Aorta (tissue), 5 donors: ENCODE measurements around the gene VAV2. TPM values are rescaled to one million over a fixed set of nuclear protein-coding genes. Genes with fewer than 3 reads are reported as not detected.

Experiments
- ATAC-seq: fragments of 200-7000 bp; cut with Tn5 transposase; one replicate; pipeline ENCODE4 v1.9.1; 2022; ENCODE audit warnings: moderate library complexity; ENCODE audit not compliant: low FRiP score
- DNase-seq, 2 donors: peaks; one replicate each; pipeline ENCODE4 v3.0.0-alpha.2; 2020
- H3K27ac ChIP-seq, 2 donors: one replicate each; pipeline ENCODE4 v1.5.1; 2013; ENCODE audit warnings: low read length in 2 of 2, mild to moderate bottlenecking in 2 of 2, moderate library complexity in 2 of 2, control low read depth in 1 of 2, inconsistent platforms in 1 of 2, low read depth in 1 of 2
- H3K27me3 ChIP-seq, 2 donors: one replicate each; pipeline ENCODE4 v1.6.1; 2013; ENCODE audit warnings: control low read depth in 1 of 2, low read length in 1 of 2, mild to moderate bottlenecking in 1 of 2, moderate library complexity in 1 of 2; ENCODE audit not compliant: insufficient read depth in 2 of 2, control insufficient read depth in 1 of 2
- H3K36me3 ChIP-seq, 2 donors: one replicate each; pipeline ENCODE4 v1.6.1; 2013; ENCODE audit warnings: control low read depth in 1 of 2, low read length in 1 of 2, mild to moderate bottlenecking in 1 of 2; ENCODE audit not compliant: insufficient read depth in 2 of 2, control insufficient read depth in 1 of 2
- H3K4me1 ChIP-seq, 2 donors: one replicate each; pipeline ENCODE4 v1.6.1; 2013; ENCODE audit warnings: low read length in 2 of 2, control low read depth in 1 of 2, mild to moderate bottlenecking in 1 of 2, moderate library complexity in 1 of 2; ENCODE audit not compliant: insufficient read depth in 2 of 2, control insufficient read depth in 1 of 2
- H3K4me3 ChIP-seq, 2 donors: one replicate each; pipeline ENCODE4 v1.5.1; 2013; ENCODE audit warnings: low read length in 2 of 2, control low read depth in 1 of 2, mild to moderate bottlenecking in 1 of 2
- H3K9me3 ChIP-seq: one replicate; pipeline ENCODE4 v1.6.1; 2013; ENCODE audit warnings: mild to moderate bottlenecking, low read length; ENCODE audit not compliant: control insufficient read depth
- WGBS, 2 donors: extraction: QIAGEN DNeasy Blood & Tissue Kit; methylation state at CpG; one replicate each; pipeline ENCODE4 v1.1.7; 2013; 5-methylcytosine and 5-hydroxymethylcytosine counted together
- intact Hi-C, 2 donors: fragments of 100-400 bp; cut with DNase I; formaldehyde crosslinking; loops; one replicate each; pipeline versions ENCODE4 v1.14.2 to v1.15.0; 2022
- polyA plus RNA-seq, 2 donors: library from polyadenylated mRNA; stranded (reverse); fragments of 200-250 nt; gene quantifications; one replicate each; pipeline ENCODE4 v1.2.3, GENCODE V29; 2013
- total RNA-seq, 2 donors: library from RNA; stranded (reverse); fragmentation: NEBNext Ultra II Directional; extraction: Animal tissue kit (Norgen Biotek cat#: 25700); gene quantifications; one replicate each; pipeline ENCODE4 v1.2.1, GENCODE V29; 2021
- donor health status: healthy with polysubstance abuse.
- donor health status: Bipolar disorder and iron deficiency.
- donor health status: DM: no; HTN: no; CAD: no.
- donor health status: DM: no; HTN: no; CAD: no.
- donor health status: DM: yes; HTN: yes; CAD: no.

The VAV2 gene
- total and polyA plus RNA-seq, 4 donors = 9.0 to 25.4 (median 11.8) TPM

DNA sequence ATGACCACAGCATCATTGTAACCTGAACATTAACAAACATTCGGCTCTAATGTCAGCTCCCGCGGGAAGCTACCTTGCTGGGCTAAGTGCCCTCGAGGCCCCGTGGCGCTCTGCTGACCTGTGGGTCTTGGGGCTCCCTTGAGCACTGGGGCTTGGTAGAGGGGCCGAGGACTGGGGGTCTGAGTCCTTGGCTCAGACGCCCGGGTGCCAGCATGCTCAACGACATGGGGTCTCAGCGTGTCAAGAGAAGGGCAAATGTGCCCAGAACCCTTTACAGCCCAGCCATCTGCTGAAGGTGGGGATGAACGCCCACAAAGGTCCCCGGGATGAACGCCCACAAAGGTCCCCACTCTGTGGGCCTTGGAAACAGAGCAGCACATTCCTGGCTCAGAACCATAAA, 214.3 kb downstream of the VAV2 start:
- Histone ChIP-seq H3K27me3 (no peaks in the 10 kb centered on the region), H3K4me3 (no peak overlapping the region), H3K9me3 (peaks cover 4% of the 10 kb centered on the region), H3K27ac (no peak overlapping the region), H3K36me3 (no peaks in the 10 kb centered on the region), H3K4me1 (no peaks in the 10 kb centered on the region)
- DNase-seq = peak; percentile 34 to 35
- intact Hi-C loops = no loop called here
- ATAC-seq = no peak
- WGBS, 2 donors = 92 to 96% methylated on average over 14 of the region's 14 CpGs

DNA sequence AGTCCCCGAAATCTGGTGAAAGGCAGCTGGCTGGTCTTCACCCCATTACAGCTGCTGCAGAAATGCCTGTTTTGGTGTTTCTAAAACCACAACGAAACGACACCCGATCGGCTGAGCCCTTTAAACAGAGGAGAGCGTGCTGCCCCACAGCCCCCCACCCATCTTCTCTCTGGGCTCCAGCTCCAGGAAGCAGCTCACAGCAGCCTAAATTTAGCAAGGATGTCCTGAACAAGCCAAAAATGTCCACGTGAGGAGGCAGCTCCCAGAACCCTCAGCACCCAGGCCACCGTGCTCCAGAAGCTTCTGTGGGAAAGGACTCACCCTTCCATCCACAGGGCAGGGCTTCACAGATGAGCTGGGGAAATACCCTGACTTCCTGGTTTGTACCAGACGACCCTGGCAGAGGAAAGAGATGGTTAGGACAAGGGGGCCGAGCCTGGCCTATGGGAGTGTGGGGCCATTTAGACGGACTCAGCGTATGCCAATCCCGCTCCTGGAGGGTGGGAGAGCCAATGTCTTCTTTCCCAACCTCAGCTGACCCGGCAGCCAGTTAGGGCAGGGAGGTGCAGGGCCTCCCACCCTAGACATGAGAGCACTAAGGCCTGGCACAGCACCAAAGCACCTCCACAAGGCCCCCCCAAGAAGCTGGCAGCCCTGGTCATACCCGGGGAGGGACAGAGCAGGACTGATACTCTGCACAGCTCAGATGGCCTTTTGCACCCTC, 214.9 kb downstream of the VAV2 start:
- DNase-seq = peak; percentile 32 to 39
- no peak for ATAC-seq
- intact Hi-C loops = no loop called here
- H3K4me3 ChIP-seq = no peak overlapping the region
- H3K27me3 ChIP-seq = no peaks in the 10 kb centered on the region
- H3K9me3 ChIP-seq = peaks cover 4% of the 10 kb centered on the region
- no peaks in the 10 kb centered on the region for H3K4me1 ChIP-seq
- no peak overlapping the region for H3K27ac ChIP-seq
- H3K36me3 ChIP-seq = no peaks in the 10 kb centered on the region
- 44 to 52% methylated on average over 15 of the region's 15 CpGs for WGBS, 2 donors

DNA sequence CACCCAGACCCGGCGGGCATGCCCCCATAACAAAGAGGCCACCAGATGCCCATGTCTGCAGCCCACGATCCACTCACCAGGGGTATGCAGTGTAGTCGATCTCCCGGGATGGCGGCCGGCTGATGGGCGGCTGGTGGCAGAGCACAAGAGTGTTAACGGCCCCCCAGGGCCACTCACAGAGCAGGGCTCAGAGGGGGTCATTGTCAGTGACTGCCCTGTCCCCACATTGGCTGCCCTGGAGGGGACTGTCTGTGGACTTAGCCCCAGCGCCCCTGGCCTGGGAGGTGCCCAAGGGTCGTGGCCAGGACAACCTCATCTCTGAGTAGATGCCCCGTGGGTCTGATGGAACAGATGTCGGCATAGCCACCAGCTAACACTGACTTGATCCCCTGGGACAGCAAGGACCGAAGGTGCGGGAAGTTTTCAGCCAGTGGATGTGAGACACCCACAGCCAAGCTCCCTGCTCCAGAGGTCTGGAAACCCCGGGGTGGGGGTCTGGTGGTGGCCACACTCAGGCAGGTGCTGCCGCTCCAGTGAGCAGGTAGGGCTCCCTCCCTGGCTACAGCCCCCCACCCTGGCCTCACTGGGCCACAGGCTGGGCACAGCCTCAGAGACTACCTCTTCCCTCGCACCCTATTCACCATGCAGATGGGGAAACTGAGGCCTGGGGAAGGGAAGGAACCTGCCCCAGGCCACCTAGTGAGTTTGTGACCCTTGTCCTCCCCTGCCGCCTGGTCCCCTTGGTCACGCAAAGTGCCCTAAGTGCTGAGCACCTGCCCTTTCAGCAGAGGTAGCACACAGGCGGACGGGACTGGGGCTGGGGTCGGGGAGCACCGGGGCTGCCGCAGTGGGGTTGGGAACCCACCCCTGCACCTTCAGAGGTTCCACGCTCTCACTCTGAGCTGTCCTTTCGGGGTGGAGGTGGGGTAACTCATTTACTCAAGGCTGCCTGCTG, 215.9 kb downstream of the VAV2 start:
- Histone ChIP-seq H3K4me3 (no peak overlapping the region), H3K27me3 (no peaks in the 10 kb centered on the region), H3K27ac (no peak overlapping the region), H3K36me3 (no peaks in the 10 kb centered on the region), H3K9me3 (peaks cover 4% of the 10 kb centered on the region), H3K4me1 (no peaks in the 10 kb centered on the region)
- ATAC-seq = no peak
- WGBS, 2 donors = 97% methylated on average over 26 to 27 of the region's 27 CpGs
- intact Hi-C loops = no loop called here
- DNase-seq = peak; percentile 37 to 75

DNA sequence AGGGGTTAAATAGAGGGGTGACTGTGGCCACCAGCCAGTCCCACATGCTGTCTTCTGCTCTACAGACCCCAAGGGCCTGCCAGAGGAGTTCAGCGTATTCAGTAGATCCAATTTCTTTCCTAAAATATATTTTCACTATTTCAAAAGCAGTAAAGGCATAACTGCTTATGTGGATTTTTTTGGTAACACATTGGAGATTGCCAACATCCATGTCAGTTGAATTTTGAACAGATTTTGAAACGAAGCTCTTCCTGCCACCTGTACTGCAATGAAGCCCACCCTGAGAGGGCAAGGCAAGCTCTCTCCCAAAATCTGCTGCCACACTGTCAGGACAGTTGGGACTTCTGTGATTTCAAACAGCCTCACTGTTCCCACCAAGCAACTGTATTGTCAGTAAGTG, 216.8 kb downstream of the VAV2 start:
- WGBS, 2 donors = 96 to 97% methylated on average over 2 of the region's 2 CpGs
- intact Hi-C loops = no loop called here
- peaks cover 4% of the 10 kb centered on the region for H3K9me3 ChIP-seq
- no peak overlapping the region for H3K4me3 ChIP-seq
- H3K4me1 ChIP-seq = no peaks in the 10 kb centered on the region
- H3K27me3 ChIP-seq = no peaks in the 10 kb centered on the region
- DNase-seq (no peak), ATAC-seq (no peak)
- H3K36me3 ChIP-seq = no peaks in the 10 kb centered on the region
- H3K27ac ChIP-seq = no peak overlapping the region

DNA sequence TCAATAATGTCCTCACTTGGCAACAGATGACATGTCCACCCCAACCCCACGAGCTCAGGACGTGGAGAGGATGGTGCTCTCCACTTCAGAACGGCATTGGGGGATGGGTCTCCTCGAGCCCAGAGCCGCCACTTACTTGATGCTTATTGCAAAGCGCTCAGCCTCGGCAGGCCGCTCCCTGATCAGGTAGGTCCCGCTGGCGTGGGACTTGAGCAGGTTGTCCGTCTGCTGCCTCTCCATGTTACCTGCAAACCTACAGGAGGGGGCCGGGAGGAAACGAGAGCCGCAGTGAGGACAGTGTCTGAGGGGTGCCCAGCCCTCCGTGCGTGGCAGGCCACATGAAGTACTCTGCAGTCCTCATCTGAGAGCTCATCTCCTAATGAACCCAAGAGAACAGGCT, 217.3 kb downstream of the VAV2 start:
- DNase-seq (peak; percentile 37 to 56), ATAC-seq (no peak)
- Histone ChIP-seq H3K4me3 (no peak overlapping the region), H3K27me3 (no peaks in the 10 kb centered on the region), H3K27ac (no peak overlapping the region), H3K4me1 (no peaks in the 10 kb centered on the region), H3K36me3 (no peaks in the 10 kb centered on the region), H3K9me3 (peaks cover 4% of the 10 kb centered on the region)
- 98% methylated on average over 16 of the region's 16 CpGs for WGBS, 2 donors
- intact Hi-C loops = no loop called here

DNA sequence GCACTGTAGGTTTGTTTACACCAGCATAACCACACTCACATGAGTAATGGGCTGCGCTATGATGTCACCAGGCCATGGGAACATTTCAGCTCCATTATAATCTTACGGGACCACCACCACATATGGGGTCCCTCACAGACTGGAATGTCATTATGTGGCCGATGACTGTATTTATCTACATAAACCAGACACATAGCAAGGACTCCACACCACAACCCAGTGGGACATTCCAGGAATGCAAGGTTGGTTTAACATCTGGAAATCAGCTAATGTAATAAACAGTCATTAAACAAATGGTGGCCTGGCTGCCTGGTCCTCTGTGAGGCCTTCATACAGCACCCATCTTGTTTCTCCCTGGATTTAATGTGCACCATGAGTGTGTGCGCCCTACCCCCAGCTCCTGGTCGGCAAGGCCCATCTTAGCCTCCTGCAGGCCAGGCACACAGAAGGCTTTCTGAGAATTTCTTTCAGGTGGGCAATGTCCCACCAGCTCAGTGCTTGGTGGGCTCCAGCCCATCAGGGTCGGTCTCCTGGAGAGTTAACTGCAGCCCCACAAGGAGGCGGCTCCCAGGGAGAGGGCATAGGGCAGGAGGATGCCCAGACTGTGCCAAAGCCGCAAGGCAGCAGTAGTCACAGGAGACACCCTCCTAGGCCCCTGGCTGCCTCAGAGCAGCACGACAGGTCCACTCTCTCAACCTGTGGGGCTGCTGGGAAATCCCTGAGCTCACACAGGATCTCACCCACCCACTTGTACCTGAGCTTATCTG, 218.1 kb downstream of the VAV2 start:
- 80 to 98% methylated on average over 9 of the region's 9 CpGs for WGBS, 2 donors
- no peaks in the 10 kb centered on the region for H3K4me1 ChIP-seq
- no peak overlapping the region for H3K27ac ChIP-seq
- H3K36me3 ChIP-seq = no peaks in the 10 kb centered on the region
- peaks cover 4% of the 10 kb centered on the region for H3K9me3 ChIP-seq
- no peaks in the 10 kb centered on the region for H3K27me3 ChIP-seq
- H3K4me3 ChIP-seq = no peak overlapping the region
- DNase-seq (peak; percentile 16 to 26), ATAC-seq (no peak)
- intact Hi-C loops = no loop called here

DNA sequence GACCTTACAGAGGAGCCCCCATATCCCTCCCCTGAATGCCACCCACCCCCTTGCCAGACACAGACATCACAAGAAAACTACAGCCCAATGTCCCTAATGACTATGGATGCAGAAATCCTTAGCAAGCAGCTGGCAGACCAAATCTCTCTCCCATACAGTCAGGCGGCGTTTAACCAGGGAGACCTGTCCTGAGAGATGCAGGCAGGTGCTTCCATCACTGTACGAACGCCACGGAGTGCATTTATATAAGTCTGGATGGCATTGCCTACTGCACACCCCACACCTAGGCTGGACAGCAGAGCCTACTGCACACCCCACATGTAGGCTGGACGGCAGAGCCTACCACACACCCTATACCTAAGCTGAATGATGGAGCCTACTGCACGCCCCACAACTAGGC, 219.5 kb downstream of the VAV2 start:
- Histone ChIP-seq H3K27ac (no peak overlapping the region), H3K9me3 (peaks cover 6% of the 10 kb centered on the region), H3K27me3 (no peaks in the 10 kb centered on the region), H3K36me3 (peaks cover 0 to 7% of the 10 kb centered on the region in 2 donors), H3K4me3 (no peak overlapping the region), H3K4me1 (no peaks in the 10 kb centered on the region)
- ATAC-seq (no peak), DNase-seq (no peak)
- WGBS, 2 donors = 96 to 98% methylated on average over 7 of the region's 7 CpGs
- intact Hi-C loops = no loop called here
